SU-DHL-6 (cell line): ENCODE data around the gene ELOB.

ENCODE experiments used
- H2AFZ ChIP-seq: fragments of 200-600 bp; sonication (generic); 2 replicates; pipeline ENCODE4 v1.6.1; 2014; ENCODE audit warnings: low read depth, mild to moderate bottlenecking, moderate library complexity, mixed read lengths, antibody characterized with exemption, low read length; ENCODE audit not compliant: severe bottlenecking
- H3F3A ChIP-seq: fragments of 200-600 bp; shearing (Covaris generic); 2 replicates; pipeline ENCODE4 v1.6.0; 2016; ENCODE audit warnings: antibody characterized with exemption, mild to moderate bottlenecking; ENCODE audit not compliant: insufficient read depth
- H3K27ac ChIP-seq: fragments of 200-600 bp; sonication (generic); 2 replicates; pipeline ENCODE4 v1.5.1; 2016; ENCODE audit warnings: low read depth, mild to moderate bottlenecking, low read length, moderate library complexity, mixed read lengths
- H3K27me3 ChIP-seq: fragments of 200-600 bp; sonication (generic), shearing (Covaris generic); 2 replicates; pipeline ENCODE4 v1.6.0; 2014; ENCODE audit warnings: mild to moderate bottlenecking, low read length
- H3K36me3 ChIP-seq: fragments of 200-600 bp; sonication (generic); 2 replicates; pipeline ENCODE4 v1.6.1; 2014; ENCODE audit warnings: mild to moderate bottlenecking, low read length, mixed read lengths
- H3K4me2 ChIP-seq: fragments of 300-600, 200-600 bp; shearing (Covaris generic), sonication (generic); 2 replicates; pipeline ENCODE4 v1.6.0; 2014; ENCODE audit warnings: low read length, low read depth, mild to moderate bottlenecking; ENCODE audit not compliant: poor library complexity, severe bottlenecking
- H3K4me3 ChIP-seq: fragments of 200-600 bp; sonication (generic); 2 replicates; pipeline ENCODE4 v1.5.1; 2014; ENCODE audit warnings: antibody characterized with exemption, low read length, mild to moderate bottlenecking, mixed read lengths; ENCODE audit not compliant: insufficient read depth, poor library complexity, severe bottlenecking
- H3K79me2 ChIP-seq: fragments of 200-600 bp; sonication (generic); 2 replicates; pipeline ENCODE4 v1.6.1; 2014; ENCODE audit warnings: mild to moderate bottlenecking, low read length, moderate library complexity; ENCODE audit not compliant: insufficient read depth
- H3K9ac ChIP-seq: fragments of 200-600 bp; sonication (generic); 2 replicates; pipeline ENCODE4 v1.7.0; 2014; ENCODE audit warnings: mild to moderate bottlenecking, low read length
- H3K9me2 ChIP-seq: fragments of 200-600 bp; sonication (generic); replicated peaks from 2 replicates; pipeline ENCODE4 v1.6.1; 2014; ENCODE audit warnings: low read length; ENCODE audit not compliant: insufficient read depth
- H3K9me3 ChIP-seq: fragments of 200-600 bp; sonication (generic); 2 replicates; pipeline ENCODE4 v1.6.1; 2014; ENCODE audit warnings: low read length, mixed read lengths; ENCODE audit not compliant: insufficient read depth
- H4K20me1 ChIP-seq: fragments of 200-600 bp; sonication (generic); 2 replicates; pipeline ENCODE4 v1.6.1; 2014; ENCODE audit warnings: low read depth, mild to moderate bottlenecking, antibody characterized with exemption, low read length, moderate library complexity, mixed read lengths
- EZH2phosphoT487 ChIP-seq: fragments of 200-600 bp; sonication (generic), shearing (Covaris generic); conservative IDR thresholded peaks from 2 replicates; pipeline ENCODE4 v1.6.1; 2018; ENCODE audit warnings: mild to moderate bottlenecking, antibody characterized with exemption, low read length, moderate library complexity, mixed read lengths
- TF ChIP-seq, protein P1 (sequence below): fragments of 200-600 bp; sonication (generic); IDR thresholded peaks from one replicate; pipeline ENCODE4 v1.5.1; 2017; ENCODE audit warnings: antibody characterized with exemption, mild to moderate bottlenecking, low read length, moderate library complexity; ENCODE audit not compliant: insufficient read depth, poor library complexity, severe bottlenecking

The ELOB gene

DNA sequence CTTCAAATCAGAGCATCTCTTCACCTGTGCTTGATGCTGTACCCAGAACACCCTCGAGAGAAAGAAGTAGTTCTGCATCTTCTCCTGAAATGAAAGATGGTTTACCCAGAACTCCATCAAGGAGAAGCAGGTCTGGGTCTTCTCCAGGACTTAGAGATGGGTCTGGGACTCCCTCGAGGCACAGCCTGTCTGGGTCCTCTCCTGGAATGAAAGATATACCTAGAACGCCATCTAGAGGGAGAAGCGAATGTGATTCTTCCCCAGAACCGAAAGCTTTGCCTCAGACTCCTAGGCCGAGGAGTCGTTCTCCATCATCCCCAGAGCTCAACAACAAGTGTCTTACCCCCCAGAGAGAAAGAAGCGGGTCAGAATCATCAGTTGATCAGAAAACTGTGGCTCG lies 12.4 kb downstream of the ELOB start:
- H3K9me3 ChIP-seq: no peaks in the 10 kb centered on the region
- H3K4me2 ChIP-seq: no peak overlapping the region
- TF ChIP-seq EZH2phosphoT487: no peak
- TF ChIP-seq, protein P1, sequence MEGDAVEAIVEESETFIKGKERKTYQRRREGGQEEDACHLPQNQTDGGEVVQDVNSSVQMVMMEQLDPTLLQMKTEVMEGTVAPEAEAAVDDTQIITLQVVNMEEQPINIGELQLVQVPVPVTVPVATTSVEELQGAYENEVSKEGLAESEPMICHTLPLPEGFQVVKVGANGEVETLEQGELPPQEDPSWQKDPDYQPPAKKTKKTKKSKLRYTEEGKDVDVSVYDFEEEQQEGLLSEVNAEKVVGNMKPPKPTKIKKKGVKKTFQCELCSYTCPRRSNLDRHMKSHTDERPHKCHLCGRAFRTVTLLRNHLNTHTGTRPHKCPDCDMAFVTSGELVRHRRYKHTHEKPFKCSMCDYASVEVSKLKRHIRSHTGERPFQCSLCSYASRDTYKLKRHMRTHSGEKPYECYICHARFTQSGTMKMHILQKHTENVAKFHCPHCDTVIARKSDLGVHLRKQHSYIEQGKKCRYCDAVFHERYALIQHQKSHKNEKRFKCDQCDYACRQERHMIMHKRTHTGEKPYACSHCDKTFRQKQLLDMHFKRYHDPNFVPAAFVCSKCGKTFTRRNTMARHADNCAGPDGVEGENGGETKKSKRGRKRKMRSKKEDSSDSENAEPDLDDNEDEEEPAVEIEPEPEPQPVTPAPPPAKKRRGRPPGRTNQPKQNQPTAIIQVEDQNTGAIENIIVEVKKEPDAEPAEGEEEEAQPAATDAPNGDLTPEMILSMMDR: no peak
- H3F3A ChIP-seq: peaks cover 7% of the 10 kb centered on the region; the same call in 1 of the 2 replicates
- H4K20me1 ChIP-seq: peaks cover 11% of the 10 kb centered on the region; the same call in 1 of the 2 replicates
- no peaks in the 10 kb centered on the region for H3K27me3 ChIP-seq
- H3K27ac ChIP-seq: no peak overlapping the region
- H3K9me2 ChIP-seq: no peaks in the 10 kb centered on the region
- peaks cover 45% of the 10 kb centered on the region for H3K36me3 ChIP-seq
- H3K9ac ChIP-seq: no peak overlapping the region
- no peak overlapping the region for H3K4me3 ChIP-seq
- peaks cover 63% of the 10 kb centered on the region for H3K79me2 ChIP-seq
- no peak overlapping the region for H2AFZ ChIP-seq

DNA sequence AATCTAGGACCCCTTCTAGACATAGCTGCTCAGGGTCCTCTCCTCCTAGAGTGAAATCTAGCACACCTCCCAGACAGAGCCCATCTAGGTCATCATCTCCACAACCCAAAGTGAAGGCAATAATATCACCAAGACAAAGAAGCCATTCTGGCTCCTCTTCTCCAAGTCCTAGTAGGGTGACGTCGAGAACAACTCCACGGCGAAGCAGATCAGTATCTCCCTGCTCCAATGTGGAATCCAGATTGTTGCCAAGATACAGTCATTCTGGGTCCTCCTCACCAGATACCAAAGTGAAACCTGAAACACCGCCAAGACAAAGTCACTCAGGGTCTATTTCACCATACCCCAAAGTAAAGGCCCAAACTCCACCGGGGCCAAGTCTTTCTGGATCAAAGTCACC lies 13.9 kb downstream of the ELOB start:
- Histone ChIP-seq H3K79me2 (peaks cover 78% of the 10 kb centered on the region), H3K27ac (no peak overlapping the region), H3F3A (0 out of 2 replicates have a peak, but pooled peaks cover 7% of the 10 kb centered on the region), H3K4me3 (no peak overlapping the region), H3K36me3 (peaks cover 60% of the 10 kb centered on the region), H3K9me3 (no peaks in the 10 kb centered on the region), H4K20me1 (peaks cover 18% of the 10 kb centered on the region; the same call in 1 of the 2 replicates), H3K4me2 (no peak overlapping the region), H3K9me2 (no peaks in the 10 kb centered on the region), H3K27me3 (no peaks in the 10 kb centered on the region), H3K9ac (no peak overlapping the region), H2AFZ (no peak overlapping the region)
- TF ChIP-seq, protein P1: no peak
- no peak for TF ChIP-seq EZH2phosphoT487

DNA sequence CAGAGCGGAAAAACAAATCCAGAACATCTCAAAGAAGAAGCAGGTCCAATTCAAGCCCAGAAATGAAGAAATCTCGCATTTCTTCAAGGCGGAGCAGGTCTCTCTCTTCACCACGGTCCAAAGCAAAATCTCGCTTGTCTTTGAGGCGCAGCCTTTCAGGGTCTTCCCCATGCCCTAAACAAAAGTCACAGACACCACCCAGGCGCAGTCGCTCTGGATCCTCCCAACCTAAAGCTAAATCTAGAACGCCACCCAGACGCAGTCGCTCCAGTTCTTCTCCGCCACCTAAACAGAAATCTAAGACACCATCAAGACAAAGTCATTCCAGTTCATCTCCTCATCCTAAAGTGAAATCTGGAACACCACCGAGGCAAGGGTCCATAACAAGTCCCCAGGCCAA lies 14.4 kb downstream of the ELOB start:
- H3K4me3 ChIP-seq: no peak overlapping the region
- no peaks in the 10 kb centered on the region for H3K9me2 ChIP-seq
- H3K9ac ChIP-seq: no peak overlapping the region
- H2AFZ ChIP-seq: no peak overlapping the region
- H3K4me2 ChIP-seq: no peak overlapping the region
- H3K9me3 ChIP-seq: no peaks in the 10 kb centered on the region
- peaks cover 18% of the 10 kb centered on the region; the same call in 1 of the 2 replicates for H4K20me1 ChIP-seq
- peaks cover 64% of the 10 kb centered on the region for H3K36me3 ChIP-seq
- 0 out of 2 replicates have a peak, but pooled peaks cover 7% of the 10 kb centered on the region for H3F3A ChIP-seq
- no peaks in the 10 kb centered on the region for H3K27me3 ChIP-seq
- peaks cover 83% of the 10 kb centered on the region for H3K79me2 ChIP-seq
- no peak overlapping the region for H3K27ac ChIP-seq
- TF ChIP-seq, protein P1: no peak
- no peak for TF ChIP-seq EZH2phosphoT487
